Panc1 (cell line): ENCODE results near the gene LYST.

Source experiments
- CTCF ChIP-seq: fragments of 450-650 bp; IDR thresholded peaks from 2 replicates; pipeline ENCODE4 v1.5.1; 2017; ENCODE audit warnings: mild to moderate bottlenecking
- POLR2AphosphoS5 ChIP-seq: IDR thresholded peaks from 2 replicates; pipeline ENCODE4 v1.6.1; 2012; ENCODE audit warnings: mild to moderate bottlenecking, low read depth, low read length, moderate library complexity
- TCF7L2 ChIP-seq: IDR thresholded peaks from 2 replicates; pipeline ENCODE4 v1.6.1; 2011; ENCODE audit warnings: mild to moderate bottlenecking, low read depth, low read length, inconsistent platforms
- TF ChIP-seq, protein P1 (sequence below), 2 experiments: IDR thresholded peaks; 2 replicates each; pipeline ENCODE4 v1.6.1; 2011 to 2012; ENCODE audit warnings: low read depth in 2 of 2, control low read depth in 1 of 2, low read length in 1 of 2, mild to moderate bottlenecking in 1 of 2, moderate library complexity in 1 of 2; ENCODE audit not compliant: insufficient read depth in 1 of 2

DNA sequence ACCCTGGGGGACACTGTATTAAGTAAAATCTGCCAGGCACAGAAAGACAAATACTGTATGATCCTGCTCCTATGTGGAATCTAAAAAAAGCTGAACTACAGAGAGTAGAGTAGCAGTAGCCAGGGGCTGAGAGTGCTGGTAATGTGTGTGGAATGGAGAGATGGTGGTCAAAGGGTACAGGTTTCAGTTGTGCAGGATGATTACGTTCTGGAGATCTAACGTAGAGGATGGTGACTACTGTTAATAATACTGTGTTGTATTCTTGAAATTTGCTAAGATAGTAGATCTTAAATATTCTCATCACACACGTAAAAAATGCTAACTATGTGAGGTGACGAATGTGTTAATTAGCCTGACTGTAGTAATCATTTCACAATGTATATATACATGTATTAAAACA, 177.3 kb downstream of the LYST start:
- TF ChIP-seq POLR2AphosphoS5: no peak
- no peak for TF ChIP-seq CTCF
- TF ChIP-seq, protein P1, sequence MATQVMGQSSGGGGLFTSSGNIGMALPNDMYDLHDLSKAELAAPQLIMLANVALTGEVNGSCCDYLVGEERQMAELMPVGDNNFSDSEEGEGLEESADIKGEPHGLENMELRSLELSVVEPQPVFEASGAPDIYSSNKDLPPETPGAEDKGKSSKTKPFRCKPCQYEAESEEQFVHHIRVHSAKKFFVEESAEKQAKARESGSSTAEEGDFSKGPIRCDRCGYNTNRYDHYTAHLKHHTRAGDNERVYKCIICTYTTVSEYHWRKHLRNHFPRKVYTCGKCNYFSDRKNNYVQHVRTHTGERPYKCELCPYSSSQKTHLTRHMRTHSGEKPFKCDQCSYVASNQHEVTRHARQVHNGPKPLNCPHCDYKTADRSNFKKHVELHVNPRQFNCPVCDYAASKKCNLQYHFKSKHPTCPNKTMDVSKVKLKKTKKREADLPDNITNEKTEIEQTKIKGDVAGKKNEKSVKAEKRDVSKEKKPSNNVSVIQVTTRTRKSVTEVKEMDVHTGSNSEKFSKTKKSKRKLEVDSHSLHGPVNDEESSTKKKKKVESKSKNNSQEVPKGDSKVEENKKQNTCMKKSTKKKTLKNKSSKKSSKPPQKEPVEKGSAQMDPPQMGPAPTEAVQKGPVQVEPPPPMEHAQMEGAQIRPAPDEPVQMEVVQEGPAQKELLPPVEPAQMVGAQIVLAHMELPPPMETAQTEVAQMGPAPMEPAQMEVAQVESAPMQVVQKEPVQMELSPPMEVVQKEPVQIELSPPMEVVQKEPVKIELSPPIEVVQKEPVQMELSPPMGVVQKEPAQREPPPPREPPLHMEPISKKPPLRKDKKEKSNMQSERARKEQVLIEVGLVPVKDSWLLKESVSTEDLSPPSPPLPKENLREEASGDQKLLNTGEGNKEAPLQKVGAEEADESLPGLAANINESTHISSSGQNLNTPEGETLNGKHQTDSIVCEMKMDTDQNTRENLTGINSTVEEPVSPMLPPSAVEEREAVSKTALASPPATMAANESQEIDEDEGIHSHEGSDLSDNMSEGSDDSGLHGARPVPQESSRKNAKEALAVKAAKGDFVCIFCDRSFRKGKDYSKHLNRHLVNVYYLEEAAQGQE (IDR thresholded peaks at IDR 0.05; ENCODE audit: insufficient read depth in 1 of 2, low read depth in 2 of 2, low read length in 1 of 2): no peak
- no peak for TF ChIP-seq TCF7L2
